HEK293T (cell line): ENCODE results near the gene GPNMB.

Experiments used
- ARNT ChIP-seq: fragments of 450-650 bp; IDR thresholded peaks from 2 replicates; pipeline ENCODE4 v1.6.1; 2017; ENCODE audit warnings: mild to moderate bottlenecking
- BHLHE40 ChIP-seq: fragments of 450-650 bp; IDR thresholded peaks from 2 replicates; pipeline ENCODE4 v1.6.1; 2016; ENCODE audit warnings: mild to moderate bottlenecking, moderate library complexity, borderline replicate concordance
- CTBP1 ChIP-seq: fragments of 450-650 bp; IDR thresholded peaks from 2 replicates; pipeline ENCODE4 v1.6.1; 2016; ENCODE audit warnings: borderline replicate concordance
- ELF4 ChIP-seq: fragments of 450-650 bp; IDR thresholded peaks from 2 replicates; pipeline ENCODE4 v1.6.1; 2017; ENCODE audit warnings: antibody characterized with exemption
- FOXA1 ChIP-seq: fragments of 450-650 bp; IDR thresholded peaks from 2 replicates; pipeline ENCODE4 v1.6.1; 2016; ENCODE audit warnings: mild to moderate bottlenecking
- FOXK2 ChIP-seq: fragments of 450-650 bp; IDR thresholded peaks from 2 replicates; pipeline ENCODE4 v1.6.1; 2016; ENCODE audit warnings: mild to moderate bottlenecking
- FOXM1 ChIP-seq: fragments of 450-650 bp; IDR thresholded peaks from 2 replicates; pipeline ENCODE4 v1.6.1; 2017; ENCODE audit warnings: mild to moderate bottlenecking, borderline replicate concordance
- HDGF ChIP-seq: fragments of 450-650 bp; IDR thresholded peaks from 2 replicates; pipeline ENCODE4 v1.6.1; 2017; ENCODE audit warnings: antibody characterized with exemption, borderline replicate concordance
- L3MBTL2 ChIP-seq: fragments of 450-650 bp; conservative IDR thresholded peaks from 2 replicates; pipeline ENCODE4 v1.6.1; 2016; ENCODE audit warnings: mild to moderate bottlenecking
- LEF1 ChIP-seq: fragments of 450-650 bp; IDR thresholded peaks from 2 replicates; pipeline ENCODE4 v1.6.1; 2017; ENCODE audit warnings: mild to moderate bottlenecking, borderline replicate concordance
- NFRKB ChIP-seq: fragments of 450-650 bp; IDR thresholded peaks from 2 replicates; pipeline ENCODE4 v1.6.1; 2016; ENCODE audit warnings: mild to moderate bottlenecking, moderate library complexity
- SP1 ChIP-seq: fragments of 450-650 bp; IDR thresholded peaks from 2 replicates; pipeline ENCODE4 v1.6.1; 2017
- TARDBP ChIP-seq: fragments of 450-650 bp; IDR thresholded peaks from 2 replicates; pipeline ENCODE4 v1.6.1; 2016

GRCh38 chr7:23298141-23298881 lies 51.7 kb downstream of the GPNMB start:
- TF ChIP-seq NFRKB (no peak), SP1 (no peak), FOXA1 (no peak), FOXM1 (no peak), CTBP1 (no peak), L3MBTL2 (no peak), HDGF (no peak), ELF4 (no peak), LEF1 (no peak), FOXK2 (no peak), TARDBP (no peak), ARNT (no peak), BHLHE40 (no peak)
